LNCaP clone FGC (cell line): ENCODE measurements around the gene CACNA2D1.

Experiments
- DNase-seq: peaks from one replicate; pipeline ENCODE4 v3.0.0-alpha.2; 2011; ENCODE audit warnings: low read depth
- H3K4me3 ChIP-seq: 2 replicates; pipeline ENCODE4 v1.5.1; 2011; ENCODE audit warnings: mild to moderate bottlenecking, low read depth, low read length, control low read depth
- TF ChIP-seq, protein P1 (sequence below): IDR thresholded peaks from 2 replicates; pipeline ENCODE4 v1.5.1; 2012; ENCODE audit warnings: mild to moderate bottlenecking; ENCODE audit not compliant: control insufficient read depth, insufficient read depth; ENCODE audit errors: extremely low read depth

The CACNA2D1 gene

DNA sequence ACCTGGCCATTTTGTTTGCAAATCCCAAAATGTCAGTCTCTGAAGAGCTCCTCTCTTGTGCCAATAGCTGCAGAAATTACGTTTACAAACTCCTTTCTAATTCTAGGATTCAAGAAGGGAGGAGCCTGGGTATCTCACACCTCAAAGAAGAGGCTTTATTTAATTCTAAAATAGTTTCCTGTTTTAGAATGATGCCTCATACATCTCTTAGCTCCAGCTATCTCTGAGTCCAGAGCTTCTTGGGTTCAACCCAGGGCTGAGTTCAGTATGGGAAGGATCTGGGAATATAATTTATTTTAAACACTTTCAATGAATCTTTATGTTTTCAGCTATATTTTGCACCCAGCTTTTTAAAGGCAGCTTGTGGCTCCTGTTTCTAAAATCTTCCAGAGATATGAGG, 150.1 kb downstream of the CACNA2D1 start:
- no peak for DNase-seq
- TF ChIP-seq, protein P1, sequence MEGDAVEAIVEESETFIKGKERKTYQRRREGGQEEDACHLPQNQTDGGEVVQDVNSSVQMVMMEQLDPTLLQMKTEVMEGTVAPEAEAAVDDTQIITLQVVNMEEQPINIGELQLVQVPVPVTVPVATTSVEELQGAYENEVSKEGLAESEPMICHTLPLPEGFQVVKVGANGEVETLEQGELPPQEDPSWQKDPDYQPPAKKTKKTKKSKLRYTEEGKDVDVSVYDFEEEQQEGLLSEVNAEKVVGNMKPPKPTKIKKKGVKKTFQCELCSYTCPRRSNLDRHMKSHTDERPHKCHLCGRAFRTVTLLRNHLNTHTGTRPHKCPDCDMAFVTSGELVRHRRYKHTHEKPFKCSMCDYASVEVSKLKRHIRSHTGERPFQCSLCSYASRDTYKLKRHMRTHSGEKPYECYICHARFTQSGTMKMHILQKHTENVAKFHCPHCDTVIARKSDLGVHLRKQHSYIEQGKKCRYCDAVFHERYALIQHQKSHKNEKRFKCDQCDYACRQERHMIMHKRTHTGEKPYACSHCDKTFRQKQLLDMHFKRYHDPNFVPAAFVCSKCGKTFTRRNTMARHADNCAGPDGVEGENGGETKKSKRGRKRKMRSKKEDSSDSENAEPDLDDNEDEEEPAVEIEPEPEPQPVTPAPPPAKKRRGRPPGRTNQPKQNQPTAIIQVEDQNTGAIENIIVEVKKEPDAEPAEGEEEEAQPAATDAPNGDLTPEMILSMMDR = no peak
- H3K4me3 ChIP-seq = no peak overlapping the region

DNA sequence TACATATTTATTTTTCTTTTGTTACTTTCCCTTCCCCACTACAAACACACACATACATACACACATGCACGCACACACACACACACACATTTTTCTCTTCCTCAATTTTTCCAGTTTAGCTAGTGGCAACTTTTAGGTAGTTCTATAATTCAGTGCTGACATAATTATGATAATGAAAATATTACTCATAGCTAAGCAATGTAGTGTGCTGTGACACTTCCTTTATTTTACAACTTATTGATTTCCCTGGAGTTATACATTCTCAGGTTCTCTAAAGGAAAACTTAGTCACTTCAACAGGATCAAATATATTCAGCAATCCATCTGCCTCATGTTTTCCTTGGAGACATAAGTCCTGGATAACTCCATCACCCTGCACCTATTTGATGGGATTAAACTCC, 151.6 kb downstream of the CACNA2D1 start:
- TF ChIP-seq, protein P1 = no peak
- no peak overlapping the region for H3K4me3 ChIP-seq
- DNase-seq = no peak

DNA sequence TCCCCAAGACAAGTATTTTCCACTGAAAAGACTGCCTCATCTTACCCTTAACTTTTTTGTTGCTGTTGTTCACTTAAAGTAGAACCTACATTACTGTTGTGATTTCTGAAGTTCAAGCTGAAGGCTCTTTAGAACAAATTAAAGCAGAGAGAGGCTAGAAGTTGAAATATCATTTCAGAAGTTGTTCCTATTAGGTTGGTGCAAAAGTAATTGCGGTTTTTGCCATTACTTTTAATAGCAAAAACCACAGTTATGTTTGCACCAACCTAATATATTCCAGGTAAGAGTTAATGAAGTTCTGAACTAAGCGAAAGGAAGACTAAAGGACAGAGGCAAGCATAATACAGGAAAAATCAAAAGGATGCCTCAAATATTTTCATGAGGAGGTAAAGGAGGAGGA, 153.7 kb downstream of the CACNA2D1 start:
- H3K4me3 ChIP-seq = no peak overlapping the region
- DNase-seq = no peak
- TF ChIP-seq, protein P1 = no peak

DNA sequence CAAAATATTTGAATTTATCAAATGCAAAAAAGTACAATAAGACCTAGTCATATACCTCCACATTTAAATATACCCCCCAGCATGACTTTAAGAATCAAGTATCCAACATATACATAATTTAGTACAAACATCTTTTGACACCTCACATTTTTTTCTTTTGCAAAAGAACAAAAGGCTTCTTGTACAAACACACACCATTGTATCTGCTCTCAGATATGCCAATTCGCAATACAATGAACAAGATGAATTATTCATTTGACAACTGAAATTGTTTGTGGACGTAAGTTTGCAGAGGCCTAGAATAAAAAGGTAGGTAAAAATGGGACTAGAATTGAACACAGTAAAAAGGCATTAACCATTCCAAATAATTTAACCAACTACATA, 154.4 kb downstream of the CACNA2D1 start:
- no peak for DNase-seq
- H3K4me3 ChIP-seq = no peak overlapping the region
- TF ChIP-seq, protein P1 = no peak

DNA sequence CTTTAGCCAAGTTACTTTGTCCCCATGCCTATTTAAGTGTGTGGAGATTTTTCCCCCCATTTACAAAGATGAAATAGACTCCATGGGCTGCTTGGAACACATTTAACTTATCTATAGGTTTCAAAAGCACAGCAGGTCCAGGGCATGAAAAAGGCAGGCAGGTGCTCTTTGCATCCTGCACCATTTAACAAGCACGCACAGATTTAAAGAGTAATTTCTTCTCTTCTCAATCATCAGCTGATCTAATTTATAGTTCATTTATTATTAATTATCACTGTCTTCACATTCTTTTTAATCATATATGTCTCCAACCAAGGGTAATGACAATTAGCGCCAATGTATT, 156.8 kb downstream of the CACNA2D1 start:
- no peak overlapping the region for H3K4me3 ChIP-seq
- DNase-seq = no peak
- TF ChIP-seq, protein P1 = no peak

DNA sequence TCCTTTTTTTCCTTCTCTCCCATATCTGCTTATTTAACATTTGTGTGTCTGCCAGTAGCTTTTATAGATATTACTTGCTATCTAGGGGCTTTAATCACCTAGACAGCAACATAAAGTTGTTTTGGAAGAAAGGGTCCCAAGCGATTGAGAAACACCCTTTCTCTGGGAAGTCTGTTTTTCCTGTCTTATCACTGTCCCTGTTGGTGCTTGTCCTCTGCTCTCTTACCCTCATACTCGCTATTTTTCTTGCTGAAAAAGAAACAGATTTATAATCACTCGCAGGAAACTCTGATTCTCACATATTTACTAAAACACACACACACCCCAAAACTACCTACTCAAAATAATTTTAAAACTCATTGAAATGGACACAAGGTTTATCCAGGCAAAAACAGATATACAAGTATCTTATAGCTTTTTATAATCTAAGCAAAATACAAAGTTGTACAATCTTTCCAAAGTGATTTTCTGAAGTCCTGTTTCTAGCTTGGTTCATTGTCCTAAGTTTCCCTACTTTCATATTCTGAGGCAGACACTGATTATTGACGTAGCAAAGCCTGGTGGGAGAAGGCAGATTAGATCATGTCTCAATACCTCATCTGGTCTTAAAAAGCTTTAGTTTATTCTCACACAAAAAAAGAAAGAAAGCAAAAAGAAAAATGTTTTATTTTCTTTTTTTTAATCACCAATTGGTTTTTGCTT, 157.3 kb downstream of the CACNA2D1 start:
- TF ChIP-seq, protein P1 = no peak
- H3K4me3 ChIP-seq = no peak overlapping the region
- DNase-seq = no peak

DNA sequence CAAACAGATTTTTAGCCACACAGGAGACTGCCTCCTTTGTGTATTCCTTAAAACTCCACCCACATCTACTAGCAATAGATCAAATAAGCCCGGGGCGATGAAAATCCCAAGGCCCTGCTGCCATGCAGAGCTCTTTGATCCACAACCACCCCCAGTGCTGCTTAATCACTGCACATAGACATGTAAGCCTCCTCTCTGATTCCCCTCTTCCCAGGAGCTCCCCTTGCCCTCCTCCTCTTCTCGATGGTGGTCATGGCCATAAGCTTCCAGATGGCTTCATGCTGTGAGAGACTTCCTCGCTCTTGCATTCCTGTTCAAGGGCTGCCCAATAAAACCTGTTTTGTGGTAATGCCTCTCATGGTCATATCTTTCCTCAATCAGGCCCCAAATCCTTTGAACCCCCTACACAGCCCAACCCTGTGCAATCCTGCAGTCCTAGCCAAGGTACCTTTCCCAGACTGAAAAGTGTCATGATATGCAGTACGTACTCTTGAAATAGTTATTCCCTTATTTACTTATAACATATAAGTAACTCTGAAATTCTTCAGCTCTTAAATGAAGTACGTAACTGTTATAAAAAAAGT, 158.5 kb downstream of the CACNA2D1 start:
- no peak for DNase-seq
- TF ChIP-seq, protein P1 = no peak
- H3K4me3 ChIP-seq = no peak overlapping the region
